Tibial nerve (tissue), 4 donors: Measurements from ENCODE around the gene DHRS12. TPM values are rescaled to one million over a fixed set of nuclear protein-coding genes. Genes with fewer than 3 reads are reported as not detected.

Source experiments
- DNase-seq, 2 donors: peaks; one replicate each; pipeline ENCODE4 v3.0.0-alpha.2; 2019; ENCODE audit warnings: low spot score in 2 of 2
- H3K27ac ChIP-seq, 4 donors: fragments of 200-600 bp; sonication (generic) in 3 of 4; one replicate each; pipeline ENCODE4 v1.5.1; 2017 to 2019; ENCODE audit warnings: mild to moderate bottlenecking in 1 of 4
- H3K27me3 ChIP-seq, 2 donors: fragments of 200-600 bp; sonication (generic) in 1 of 2; one replicate each; pipeline versions ENCODE4 v1.5.1 to v1.6.0; 2017 to 2019
- H3K36me3 ChIP-seq, 3 donors: fragments of 200-600 bp; sonication (generic); one replicate each; pipeline ENCODE4 v1.5.1; 2018 to 2019
- H3K4me1 ChIP-seq, 4 donors: fragments of 200-600 bp; sonication (generic) in 3 of 4; one replicate each; pipeline ENCODE4 v1.5.1; 2017 to 2019
- H3K4me3 ChIP-seq, 4 donors: fragments of 200-600 bp; sonication (generic) in 3 of 4; one replicate each; pipeline ENCODE4 v1.5.1; 2017 to 2019; ENCODE audit warnings: mild to moderate bottlenecking in 1 of 4, moderate library complexity in 1 of 4
- H3K9me3 ChIP-seq, 4 donors: fragments of 200-600 bp; sonication (generic) in 3 of 4; one replicate each; pipeline ENCODE4 v1.5.1; 2017 to 2019
- EP300 ChIP-seq, 2 donors: sonication (generic); formaldehyde crosslinking; IDR thresholded peaks; one replicate each; pipeline ENCODE4 v1.6.1; 2017; ENCODE audit warnings: antibody characterized with exemption in 2 of 2, mild to moderate bottlenecking in 1 of 2
- POLR2A ChIP-seq, 2 donors: fragments of 450-650 bp; IDR thresholded peaks; one replicate each; pipeline ENCODE4 v1.6.1; 2017; ENCODE audit warnings: antibody characterized with exemption in 2 of 2, mild to moderate bottlenecking in 2 of 2, moderate library complexity in 2 of 2
- WGBS, 2 donors: methylation state at CpG; one replicate each; pipeline ENCODE4 v1.1.5; 2018; 5-methylcytosine and 5-hydroxymethylcytosine counted together
- total RNA-seq, 4 donors: library from RNA; depleted of rRNA; stranded (reverse); fragments of >200 nt; gene quantifications; one replicate each; pipeline ENCODE4 v1.1.0, GENCODE V29; 2016
- TF ChIP-seq, protein P1 (sequence below), 5 experiments: fragments of 200-600 bp in 3 of 5; fragments of 450-650 bp in 2 of 5; sonication (generic) in 3 of 5; IDR thresholded peaks; one replicate each; pipeline ENCODE4 v1.5.1; 2016 to 2019; ENCODE audit warnings: antibody characterized with exemption in 5 of 5, mild to moderate bottlenecking in 3 of 5, moderate library complexity in 2 of 5

Gene DHRS12
- total RNA-seq, 4 donors from 2014 or later, result 12.3 to 19.5 (median 16.7) TPM

DNA sequence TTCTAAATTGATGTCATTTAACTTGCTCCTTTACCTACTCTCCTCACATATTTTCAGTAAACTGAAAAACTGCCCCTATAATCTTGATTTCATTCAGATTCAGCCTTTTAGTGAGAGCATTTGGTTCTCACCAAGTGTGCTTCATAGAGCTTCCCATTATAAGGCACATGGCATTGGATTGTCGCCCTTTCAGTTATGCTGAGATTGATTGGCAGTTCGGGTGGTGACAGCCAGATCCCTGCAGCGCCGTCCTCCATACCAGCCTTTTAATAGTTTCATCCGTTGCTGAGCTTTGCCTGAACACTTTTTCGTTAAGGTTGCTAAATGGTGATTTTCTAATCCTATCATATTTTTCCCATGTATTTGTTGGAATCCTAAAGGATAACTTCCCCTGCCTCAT is 80.4 kb downstream of the DHRS12 start:
- no peak for TF ChIP-seq POLR2A (IDR thresholded peaks at IDR 0.05)
- no peak for TF ChIP-seq EP300 (IDR thresholded peaks at IDR 0.05)
- TF ChIP-seq, protein P1, sequence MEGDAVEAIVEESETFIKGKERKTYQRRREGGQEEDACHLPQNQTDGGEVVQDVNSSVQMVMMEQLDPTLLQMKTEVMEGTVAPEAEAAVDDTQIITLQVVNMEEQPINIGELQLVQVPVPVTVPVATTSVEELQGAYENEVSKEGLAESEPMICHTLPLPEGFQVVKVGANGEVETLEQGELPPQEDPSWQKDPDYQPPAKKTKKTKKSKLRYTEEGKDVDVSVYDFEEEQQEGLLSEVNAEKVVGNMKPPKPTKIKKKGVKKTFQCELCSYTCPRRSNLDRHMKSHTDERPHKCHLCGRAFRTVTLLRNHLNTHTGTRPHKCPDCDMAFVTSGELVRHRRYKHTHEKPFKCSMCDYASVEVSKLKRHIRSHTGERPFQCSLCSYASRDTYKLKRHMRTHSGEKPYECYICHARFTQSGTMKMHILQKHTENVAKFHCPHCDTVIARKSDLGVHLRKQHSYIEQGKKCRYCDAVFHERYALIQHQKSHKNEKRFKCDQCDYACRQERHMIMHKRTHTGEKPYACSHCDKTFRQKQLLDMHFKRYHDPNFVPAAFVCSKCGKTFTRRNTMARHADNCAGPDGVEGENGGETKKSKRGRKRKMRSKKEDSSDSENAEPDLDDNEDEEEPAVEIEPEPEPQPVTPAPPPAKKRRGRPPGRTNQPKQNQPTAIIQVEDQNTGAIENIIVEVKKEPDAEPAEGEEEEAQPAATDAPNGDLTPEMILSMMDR (IDR thresholded peaks at IDR 0.05), result no peak
- Histone ChIP-seq H3K9me3 (no peaks in the 10 kb centered on the region), H3K4me1 (peaks cover 0 to 28% (median 3%) of the 10 kb centered on the region in 4 donors), H3K27ac (no peak overlapping the region), H3K27me3 (no peaks in the 10 kb centered on the region), H3K4me3 (no peak overlapping the region), H3K36me3 (peaks cover 0 to 4% (median 0%) of the 10 kb centered on the region in 3 donors)
- DNase-seq, result no peak
- WGBS, 2 donors, result 92 to 93% methylated on average over 6 of the region's 6 CpGs

DNA sequence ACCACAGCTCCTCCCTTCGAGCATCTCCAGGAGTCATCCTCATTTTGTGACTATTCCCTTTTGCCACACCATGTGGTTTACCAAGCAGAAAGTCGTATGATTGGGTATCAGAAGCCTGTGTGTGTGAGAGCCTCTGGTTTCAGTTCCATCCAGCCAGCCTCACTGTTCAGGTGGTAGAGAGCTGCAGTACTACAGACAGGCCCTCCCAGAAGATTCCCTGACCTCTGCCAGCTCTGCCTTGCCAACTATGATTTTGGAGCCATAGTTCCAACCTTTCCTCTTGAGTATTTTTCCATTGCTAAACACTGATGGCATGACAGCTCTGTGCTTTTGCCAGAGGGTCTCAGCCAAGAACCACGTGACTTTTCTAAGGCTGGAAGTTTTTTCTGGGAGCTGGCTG is 82.5 kb downstream of the DHRS12 start:
- WGBS, 2 donors, result 63 to 67% methylated on average over 3 of the region's 3 CpGs
- DNase-seq, result no peak
- Histone ChIP-seq H3K9me3 (no peaks in the 10 kb centered on the region), H3K4me3 (no peak overlapping the region), H3K36me3 (peaks cover 0 to 4% (median 0%) of the 10 kb centered on the region in 3 donors), H3K27me3 (no peaks in the 10 kb centered on the region), H3K27ac (peak overlapping the region in 2 of 4 donors; percentile 46 to 57), H3K4me1 (peaks cover 0 to 13% (median 3%) of the 10 kb centered on the region in 4 donors)
- TF ChIP-seq EP300 (IDR thresholded peaks at IDR 0.05) (no peak), POLR2A (IDR thresholded peaks at IDR 0.05) (no peak)
- TF ChIP-seq, protein P1 (IDR thresholded peaks at IDR 0.05), result no peak

DNA sequence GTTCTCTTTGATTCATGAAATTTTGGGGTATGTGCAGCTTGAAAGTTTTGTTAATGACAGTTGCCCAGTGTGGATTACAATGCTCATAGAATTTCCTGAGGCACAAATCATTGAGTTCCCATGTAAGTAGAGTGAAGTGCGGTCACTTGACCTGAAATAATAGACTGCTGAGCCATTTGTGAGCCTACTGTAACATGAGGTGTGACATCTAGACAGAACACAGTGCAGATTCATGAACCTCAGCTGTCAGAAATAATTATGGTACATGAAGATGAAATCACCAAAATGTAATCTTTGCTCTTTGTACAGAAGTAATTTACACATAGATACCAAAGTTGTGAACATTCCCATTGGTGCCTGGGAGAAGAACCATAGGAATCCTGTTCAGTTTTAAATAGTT is 84.6 kb downstream of the DHRS12 start:
- no peaks in the 10 kb centered on the region for H3K36me3 ChIP-seq
- peaks cover 0 to 10% (median 3%) of the 10 kb centered on the region in 4 donors for H3K4me1 ChIP-seq
- WGBS, 2 donors, result 95 to 96% methylated on average over 1 of the region's 1 CpG
- no peak overlapping the region for H3K4me3 ChIP-seq
- TF ChIP-seq, protein P1 (IDR thresholded peaks at IDR 0.05), result no peak
- TF ChIP-seq EP300 (IDR thresholded peaks at IDR 0.05) (no peak), POLR2A (IDR thresholded peaks at IDR 0.05) (no peak)
- H3K27me3 ChIP-seq, result no peaks in the 10 kb centered on the region
- H3K9me3 ChIP-seq, result no peaks in the 10 kb centered on the region
- no peak for DNase-seq
- H3K27ac ChIP-seq, result no peak overlapping the region

Other genes starting within 250 kb of the DHRS12 start
- 10 to 100 TPM; 12.9 to 23.2 (median 17.1) TPM for gene WDFY2, start 219.7 kb downstream of the DHRS12 start, total RNA-seq
- gene TMEM272, start 41.0 kb upstream of the DHRS12 start, total RNA-seq, result not detected
- gene CCDC70, start 57.8 kb upstream of the DHRS12 start, total RNA-seq, result not detected
- 1 to 10 TPM; 5.1 to 8.4 (median 6.7) TPM for gene ATP7B, start 207.3 kb upstream of the DHRS12 start, total RNA-seq
- 10 to 100 TPM; 12.2 to 24.7 (median 16.4) TPM for gene ALG11, start 208.2 kb upstream of the DHRS12 start, total RNA-seq
- 10 to 100 TPM; 14.9 to 26.7 (median 19.6) TPM for gene UTP14C, start 220.5 kb upstream of the DHRS12 start, total RNA-seq